H9 (cell line): ENCODE data around the gene GALNS. TPM values are rescaled to one million over a fixed set of nuclear protein-coding genes. Genes with fewer than 3 reads are reported as not detected.

ENCODE experiments used
- DNase-seq: peaks from one replicate; pipeline ENCODE4 v3.0.0-alpha.2; 2017
- H2AFZ ChIP-seq: one replicate; pipeline ENCODE4 v1.6.1; 2013; ENCODE audit warnings: mild to moderate bottlenecking, low read length, control low read depth, moderate library complexity
- H2AK5ac ChIP-seq: 2 replicates; pipeline ENCODE4 v1.6.1; 2013; ENCODE audit warnings: low read length, control low read depth, mixed read lengths; ENCODE audit not compliant: insufficient read length
- H2BK120ac ChIP-seq: one replicate; pipeline ENCODE4 v1.6.1; 2013; ENCODE audit warnings: low read depth, mild to moderate bottlenecking, low read length, control low read depth, inconsistent platforms; ENCODE audit not compliant: poor library complexity, severe bottlenecking
- H2BK12ac ChIP-seq: 2 replicates; pipeline ENCODE4 v1.6.1; 2013; ENCODE audit warnings: low read length, control low read depth, mixed read lengths, low read depth; ENCODE audit not compliant: insufficient read length
- H2BK15ac ChIP-seq: 2 replicates; pipeline ENCODE4 v1.6.1; 2013; ENCODE audit warnings: low read depth, low read length, control low read depth
- H2BK20ac ChIP-seq: one replicate; pipeline ENCODE4 v1.6.1; 2013; ENCODE audit warnings: low read depth, mild to moderate bottlenecking, low read length, control low read depth, inconsistent platforms; ENCODE audit not compliant: poor library complexity, severe bottlenecking
- H2BK5ac ChIP-seq: 2 replicates; pipeline ENCODE4 v1.6.1; 2013; ENCODE audit warnings: low read length, control low read depth, mixed read lengths; ENCODE audit not compliant: insufficient read length
- H3K14ac ChIP-seq: 2 replicates; pipeline ENCODE4 v1.6.1; 2013; ENCODE audit warnings: low read length, control low read depth; ENCODE audit not compliant: insufficient read depth
- H3K18ac ChIP-seq: 2 replicates; pipeline ENCODE4 v1.6.1; 2013; ENCODE audit warnings: low read depth, mild to moderate bottlenecking, mixed read lengths, low read length, control low read depth; ENCODE audit not compliant: insufficient read length
- H3K23ac ChIP-seq: 2 replicates; pipeline ENCODE4 v1.6.1; 2013; ENCODE audit warnings: low read length, control low read depth, mixed read lengths, low read depth; ENCODE audit not compliant: insufficient read length
- H3K23me2 ChIP-seq: 2 replicates; pipeline ENCODE4 v1.6.1; 2013; ENCODE audit warnings: low read depth, mild to moderate bottlenecking, mixed read lengths, low read length, control low read depth; ENCODE audit not compliant: insufficient read length, poor library complexity, severe bottlenecking
- H3K27ac ChIP-seq: 2 replicates; pipeline ENCODE4 v1.5.1; 2013; ENCODE audit warnings: low read length, control low read depth, mixed read lengths, low read depth; ENCODE audit not compliant: insufficient read length
- H3K27me3 ChIP-seq: 2 replicates; pipeline ENCODE4 v1.6.1; 2013; ENCODE audit warnings: low read length, control low read depth, inconsistent platforms; ENCODE audit not compliant: insufficient read depth
- H3K4ac ChIP-seq: 2 replicates; pipeline ENCODE4 v1.6.1; 2013; ENCODE audit warnings: low read depth, mild to moderate bottlenecking, control low read depth, inconsistent platforms, low read length, moderate library complexity
- H3K4me1 ChIP-seq: 2 replicates; pipeline ENCODE4 v1.6.1; 2013; ENCODE audit warnings: low read length, control low read depth, inconsistent platforms; ENCODE audit not compliant: insufficient read depth
- H3K4me2 ChIP-seq: 2 replicates; pipeline ENCODE4 v1.6.1; 2013; ENCODE audit warnings: low read length, control low read depth, mixed read lengths; ENCODE audit not compliant: insufficient read length, insufficient read depth
- H3K56ac ChIP-seq: 2 replicates; pipeline ENCODE4 v1.6.1; 2013; ENCODE audit warnings: low read depth, mild to moderate bottlenecking, mixed read lengths, low read length, control low read depth; ENCODE audit not compliant: insufficient read length
- H3K79me1 ChIP-seq: 2 replicates; pipeline ENCODE4 v1.6.1; 2013; ENCODE audit warnings: low read depth, mild to moderate bottlenecking, moderate library complexity, low read length, control low read depth, inconsistent platforms; ENCODE audit not compliant: insufficient read depth, poor library complexity, severe bottlenecking
- H3K79me2 ChIP-seq: 2 replicates; pipeline ENCODE4 v1.6.1; 2013; ENCODE audit warnings: low read length, control low read depth, inconsistent platforms; ENCODE audit not compliant: insufficient read depth
- H3K9ac ChIP-seq: 2 replicates; pipeline ENCODE4 v1.6.1; 2013; ENCODE audit warnings: low read length, control low read depth, mixed read lengths; ENCODE audit not compliant: insufficient read length; ENCODE audit errors: extremely low read depth
- H3K9me3 ChIP-seq: one replicate; pipeline ENCODE4 v1.6.1; 2013; ENCODE audit warnings: low read depth, low read length, inconsistent platforms; ENCODE audit not compliant: control insufficient read depth
- H3T11ph ChIP-seq: one replicate; pipeline ENCODE4 v1.6.1; 2013; ENCODE audit warnings: mild to moderate bottlenecking, low read length, control low read depth, inconsistent platforms
- H4K20me1 ChIP-seq: one replicate; pipeline ENCODE4 v1.6.1; 2013; ENCODE audit not compliant: control insufficient read depth, insufficient read length, insufficient read depth
- H4K5ac ChIP-seq: 2 replicates; pipeline ENCODE4 v1.6.1; 2013; ENCODE audit warnings: low read depth, mild to moderate bottlenecking, mixed read lengths, low read length, control low read depth; ENCODE audit not compliant: insufficient read length
- H4K8ac ChIP-seq: replicated peaks from 2 replicates; pipeline ENCODE4 v1.6.1; 2013; ENCODE audit warnings: low read length, control low read depth, mixed read lengths, low read depth; ENCODE audit not compliant: insufficient read length
- H4K91ac ChIP-seq: 2 replicates; pipeline ENCODE4 v1.6.1; 2013; ENCODE audit warnings: low read depth, mild to moderate bottlenecking, moderate library complexity, mixed read lengths, low read length, control low read depth; ENCODE audit not compliant: insufficient read length
- H3K27ac Mint-ChIP-seq, 3 experiments: 2 replicates in 2 of 3; 3 replicates in 1 of 3; pipeline ENCODE4 v1.8.0; 2020 to 2021; ENCODE audit warnings: mixed read lengths in 3 of 3, mild to moderate bottlenecking in 1 of 3, moderate library complexity in 1 of 3
- H3K27me3 Mint-ChIP-seq: 2 replicates; pipeline ENCODE4 v1.8.0; 2021; ENCODE audit warnings: low read depth, mild to moderate bottlenecking, moderate library complexity, mixed read lengths
- H3K36me3 Mint-ChIP-seq, 3 experiments: 2 replicates in 2 of 3; 3 replicates in 1 of 3; pipeline ENCODE4 v1.8.0; 2020 to 2021; ENCODE audit warnings: low read depth in 3 of 3, mixed read lengths in 3 of 3; ENCODE audit not compliant: insufficient read depth in 1 of 3
- H3K4me1 Mint-ChIP-seq, 2 experiments: 2 replicates each; pipeline ENCODE4 v1.8.0; 2020; ENCODE audit warnings: mixed read lengths in 2 of 2
- H3K4me3 Mint-ChIP-seq, 2 experiments: 2 replicates in 1 of 2; 3 replicates in 1 of 2; pipeline ENCODE4 v1.8.0; 2020 to 2021; ENCODE audit warnings: mild to moderate bottlenecking in 2 of 2, mixed read lengths in 2 of 2, moderate library complexity in 1 of 2
- H3K9me3 Mint-ChIP-seq, 2 experiments: 2 replicates in 1 of 2; 3 replicates in 1 of 2; pipeline ENCODE4 v1.8.0; 2020; ENCODE audit warnings: mild to moderate bottlenecking in 2 of 2, mixed read lengths in 2 of 2, moderate library complexity in 1 of 2
- WGBS: extraction: QIAGEN DNeasy Blood & Tissue Kit; methylation state at CpG from one replicate; pipeline ENCODE4 v1.1.7; 2013; ENCODE audit warnings: missing lambda C conversion rate, low lambda C conversion rate, mixed read lengths; ENCODE audit not compliant: insufficient read length; ENCODE audit errors: extremely low coverage; 5-methylcytosine and 5-hydroxymethylcytosine counted together
- total RNA-seq: library from RNA; stranded (reverse); gene quantifications from 2 replicates; pipeline ENCODE4 v1.2.1, GENCODE V29; 2021
- TF ChIP-seq, protein P1 (sequence below): fragments of 200-600 bp; sonication (generic); conservative IDR thresholded peaks from 3 replicates; pipeline ENCODE4 v1.8.0; 2021; ENCODE audit warnings: antibody characterized with exemption, mild to moderate bottlenecking

Gene GALNS
- total RNA-seq, 1 experiment from 2014 or later, result 20.3 TPM

DNA sequence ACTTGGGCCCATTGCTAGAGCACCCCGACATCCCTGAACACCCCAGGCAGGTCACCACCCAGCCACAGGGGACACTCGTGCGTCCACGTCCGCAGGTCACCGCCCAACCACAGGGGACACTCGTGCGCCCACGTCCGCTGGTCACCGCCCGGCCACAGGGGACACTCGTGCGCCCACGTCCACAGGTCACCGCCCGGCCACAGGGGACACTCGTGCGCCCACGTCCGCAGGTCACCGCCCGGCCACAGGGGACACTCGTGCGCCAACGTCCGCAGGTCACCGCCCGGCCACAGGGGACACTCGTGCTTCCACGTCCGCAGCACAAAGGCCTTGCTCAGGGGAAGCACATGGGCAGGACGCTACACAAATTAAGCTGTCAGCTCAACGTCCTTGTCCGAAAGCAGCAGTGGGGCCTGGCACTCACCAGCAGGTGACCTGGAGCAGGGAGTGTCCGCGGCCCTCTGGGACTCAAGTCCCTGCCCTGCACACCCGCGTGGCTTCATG, 17.7 kb downstream of the GALNS start:
- no peak overlapping the region for H2BK20ac ChIP-seq
- H3K23me2 ChIP-seq, result no peaks in the 10 kb centered on the region
- H4K91ac ChIP-seq, result no peak overlapping the region
- no peak overlapping the region for H4K8ac ChIP-seq
- no peak overlapping the region for H2BK120ac ChIP-seq
- no peaks in the 10 kb centered on the region for H3K27me3 ChIP-seq
- Mint-ChIP-seq H3K27me3 (no peaks in the 10 kb centered on the region), H3K36me3 (peaks cover 4 to 16% (median 13%) of the 10 kb centered on the region in 3 experiments; a peak in 6 of 7 replicates), H3K9me3 (no peaks in the 10 kb centered on the region), H3K4me1 (no peaks in the 10 kb centered on the region), H3K4me3 (no peak overlapping the region), H3K27ac (no peak overlapping the region)
- no peak for DNase-seq
- H2BK12ac ChIP-seq, result no peak overlapping the region
- no peaks in the 10 kb centered on the region for H3K79me1 ChIP-seq
- H3K4me1 ChIP-seq, result no peaks in the 10 kb centered on the region
- H3K23ac ChIP-seq, result no peak overlapping the region
- no peak overlapping the region for H2BK15ac ChIP-seq
- H3K14ac ChIP-seq, result no peak overlapping the region
- no peak overlapping the region for H2BK5ac ChIP-seq
- H3K4ac ChIP-seq, result no peak overlapping the region
- no peak overlapping the region for H4K5ac ChIP-seq
- no CpG with 5 or more reads among the region's 39 CpGs for WGBS
- no peak overlapping the region for H3K9ac ChIP-seq
- TF ChIP-seq, protein P1, sequence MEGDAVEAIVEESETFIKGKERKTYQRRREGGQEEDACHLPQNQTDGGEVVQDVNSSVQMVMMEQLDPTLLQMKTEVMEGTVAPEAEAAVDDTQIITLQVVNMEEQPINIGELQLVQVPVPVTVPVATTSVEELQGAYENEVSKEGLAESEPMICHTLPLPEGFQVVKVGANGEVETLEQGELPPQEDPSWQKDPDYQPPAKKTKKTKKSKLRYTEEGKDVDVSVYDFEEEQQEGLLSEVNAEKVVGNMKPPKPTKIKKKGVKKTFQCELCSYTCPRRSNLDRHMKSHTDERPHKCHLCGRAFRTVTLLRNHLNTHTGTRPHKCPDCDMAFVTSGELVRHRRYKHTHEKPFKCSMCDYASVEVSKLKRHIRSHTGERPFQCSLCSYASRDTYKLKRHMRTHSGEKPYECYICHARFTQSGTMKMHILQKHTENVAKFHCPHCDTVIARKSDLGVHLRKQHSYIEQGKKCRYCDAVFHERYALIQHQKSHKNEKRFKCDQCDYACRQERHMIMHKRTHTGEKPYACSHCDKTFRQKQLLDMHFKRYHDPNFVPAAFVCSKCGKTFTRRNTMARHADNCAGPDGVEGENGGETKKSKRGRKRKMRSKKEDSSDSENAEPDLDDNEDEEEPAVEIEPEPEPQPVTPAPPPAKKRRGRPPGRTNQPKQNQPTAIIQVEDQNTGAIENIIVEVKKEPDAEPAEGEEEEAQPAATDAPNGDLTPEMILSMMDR, result peak; percentile 48; the same call in 2 of the 3 replicates
- H3K56ac ChIP-seq, result no peak overlapping the region
- no peak overlapping the region for H3K27ac ChIP-seq
- no peaks in the 10 kb centered on the region for H3K9me3 ChIP-seq
- H3K79me2 ChIP-seq, result no peaks in the 10 kb centered on the region
- H3K4me2 ChIP-seq, result no peak overlapping the region
- H3T11ph ChIP-seq, result no peak overlapping the region
- H3K18ac ChIP-seq, result no peak overlapping the region
- no peak overlapping the region for H2AFZ ChIP-seq
- no peaks in the 10 kb centered on the region for H4K20me1 ChIP-seq
- no peak overlapping the region for H2AK5ac ChIP-seq
